ENCODE results near the gene MEDAG.

The MEDAG gene

DNA sequence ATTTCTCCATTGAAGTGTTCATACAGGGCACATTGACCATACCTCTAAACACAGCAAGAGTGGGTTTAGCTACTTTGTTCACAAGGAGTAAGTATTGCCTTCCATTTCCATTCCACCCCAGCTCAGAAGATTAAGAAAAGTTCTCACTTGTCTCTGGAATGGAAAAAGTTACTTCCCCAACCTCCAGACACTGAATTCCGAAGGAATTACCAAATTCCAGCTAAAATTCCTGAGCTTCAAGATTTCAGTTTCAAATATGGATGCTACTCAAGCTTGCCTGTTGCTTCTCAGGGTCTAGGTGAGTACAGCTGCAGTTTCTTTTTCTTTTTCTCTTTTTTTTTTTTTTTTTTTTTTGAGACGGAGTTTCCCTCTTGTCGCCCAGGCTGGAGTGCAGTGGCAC lies 60.0 kb downstream of the MEDAG start:
- FAIRE-seq = no peak

DNA sequence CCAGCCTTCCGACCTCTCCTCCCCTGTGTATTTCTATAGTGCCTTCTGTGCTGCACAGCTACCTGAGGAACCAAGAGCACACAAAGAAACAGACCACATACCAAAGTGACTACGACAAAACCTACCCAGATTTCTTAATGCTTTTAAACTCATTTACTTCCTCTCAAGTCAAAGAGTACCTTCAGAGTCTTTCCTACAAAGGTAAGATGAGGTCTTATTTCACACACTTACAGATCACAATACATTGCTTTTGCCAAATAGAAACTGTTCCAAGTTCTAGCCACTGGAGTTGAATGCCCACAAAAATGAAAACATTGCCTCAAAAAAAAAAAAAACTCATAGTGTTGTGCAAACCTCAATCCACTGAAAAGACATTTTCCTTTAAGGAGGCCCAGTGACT lies 62.8 kb downstream of the MEDAG start:
- FAIRE-seq = no peak

DNA sequence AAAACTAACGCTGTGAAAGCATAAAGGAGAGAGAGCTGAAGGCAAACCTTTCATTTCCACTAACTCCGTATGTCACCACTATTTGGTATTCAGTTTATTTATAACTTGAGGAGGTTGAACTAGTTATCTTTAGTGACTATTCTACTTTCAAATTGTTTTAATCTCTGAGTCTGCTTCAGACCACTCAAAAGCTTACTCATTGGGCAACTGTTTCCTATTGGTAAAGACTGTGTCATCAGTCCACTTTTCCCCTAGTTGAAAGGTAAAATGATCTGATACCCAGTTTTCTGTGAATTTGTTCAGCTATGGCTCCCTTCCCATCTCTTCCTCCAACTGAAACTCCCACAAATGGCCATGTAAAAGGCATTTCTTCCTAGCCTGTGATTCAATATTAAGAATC lies 65.5 kb downstream of the MEDAG start:
- FAIRE-seq = no peak

DNA sequence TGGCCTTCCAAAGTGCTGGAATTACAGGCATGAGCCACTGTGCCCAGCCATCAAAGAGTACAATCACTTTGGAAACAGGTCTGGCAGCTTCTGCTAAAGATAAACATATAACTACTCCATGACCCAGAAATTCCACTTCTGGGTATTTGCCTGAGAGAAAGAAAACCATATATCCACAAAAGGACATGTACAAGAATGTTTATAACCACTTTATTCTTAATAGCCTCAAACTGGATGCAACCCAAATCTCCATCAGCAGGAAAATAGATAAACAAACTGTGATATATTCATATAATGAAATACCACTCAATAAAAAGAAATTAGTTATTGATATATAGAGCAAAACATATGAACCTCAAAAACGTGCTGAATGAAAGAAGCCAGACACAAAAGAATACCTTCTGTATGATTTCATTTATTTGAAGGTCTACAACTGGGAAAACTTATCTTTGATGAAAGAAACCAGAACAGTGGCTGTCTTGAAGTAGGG lies 66.9 kb downstream of the MEDAG start:
- no peak for FAIRE-seq

DNA sequence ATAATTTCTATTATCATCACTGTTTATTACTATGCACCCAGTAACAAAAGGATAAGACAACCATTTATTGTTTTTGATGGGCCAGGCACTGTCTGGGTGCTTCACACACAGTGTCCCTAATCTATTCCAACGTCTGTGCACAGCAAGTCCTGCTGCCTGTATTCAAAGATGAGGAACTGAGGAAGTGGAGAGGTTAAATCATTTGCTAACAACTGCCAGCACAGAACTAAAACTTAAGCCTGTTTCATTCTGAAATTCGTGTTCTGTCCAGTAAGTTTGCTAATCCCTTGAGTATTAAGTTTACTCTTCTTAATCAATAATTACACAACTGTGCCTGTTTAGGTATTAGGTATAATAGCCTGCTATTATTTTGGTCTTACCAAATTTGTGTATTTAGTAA lies 68.3 kb downstream of the MEDAG start:
- FAIRE-seq = no peak

Data from TTC549 (cell line).